HG02884 (cell line): ENCODE data around the gene MYG1.
"Not testable (repeated sequence)": the region's sequence is repeated elsewhere in the genome, so short reads cannot be mapped to it uniquely, and the experiment has no call there.

Experiments used
- ATAC-seq: cut with Tn5 transposase; IDR thresholded peaks from one replicate; pipeline ENCODE4 v1.9.1; 2021; ENCODE audit warnings: mild to moderate bottlenecking, moderate library complexity; ENCODE audit not compliant: unreplicated experiment

MYG1 gene

DNA sequence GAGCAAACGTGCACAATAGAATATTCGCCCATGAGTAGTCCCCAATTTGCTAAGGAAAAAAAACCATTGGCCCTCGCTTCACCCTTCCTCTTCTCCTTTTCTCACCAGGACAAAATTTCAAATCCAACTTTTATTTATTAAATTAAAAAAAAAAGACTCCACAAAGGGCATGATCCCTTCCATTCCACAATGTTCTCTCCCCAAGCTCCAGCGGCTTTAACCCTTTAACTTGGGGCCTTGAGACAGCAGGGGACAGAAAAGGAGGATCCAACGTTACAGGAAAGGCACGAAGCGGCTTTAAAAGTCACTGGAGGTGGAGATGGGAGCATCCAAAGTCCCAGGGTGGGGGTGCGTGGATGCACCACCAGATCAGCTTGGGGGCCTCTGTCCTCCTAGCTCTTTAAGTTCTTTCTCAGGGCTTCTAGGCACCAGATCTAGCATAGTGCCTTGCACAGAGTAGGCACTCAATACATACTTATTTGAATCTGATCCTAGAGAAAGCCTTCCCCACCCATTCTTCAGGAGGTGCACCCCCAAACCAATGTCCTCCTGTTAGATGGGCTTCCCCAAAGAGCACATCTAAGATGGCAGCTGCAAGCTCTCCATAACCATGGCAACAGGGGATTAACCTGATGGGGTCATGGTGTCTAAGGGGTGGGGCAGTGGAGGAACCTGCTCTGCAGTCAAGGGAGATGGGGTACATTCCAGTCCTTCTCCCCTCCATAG lies 27.1 kb downstream of the MYG1 start:
- ATAC-seq: no peak

DNA sequence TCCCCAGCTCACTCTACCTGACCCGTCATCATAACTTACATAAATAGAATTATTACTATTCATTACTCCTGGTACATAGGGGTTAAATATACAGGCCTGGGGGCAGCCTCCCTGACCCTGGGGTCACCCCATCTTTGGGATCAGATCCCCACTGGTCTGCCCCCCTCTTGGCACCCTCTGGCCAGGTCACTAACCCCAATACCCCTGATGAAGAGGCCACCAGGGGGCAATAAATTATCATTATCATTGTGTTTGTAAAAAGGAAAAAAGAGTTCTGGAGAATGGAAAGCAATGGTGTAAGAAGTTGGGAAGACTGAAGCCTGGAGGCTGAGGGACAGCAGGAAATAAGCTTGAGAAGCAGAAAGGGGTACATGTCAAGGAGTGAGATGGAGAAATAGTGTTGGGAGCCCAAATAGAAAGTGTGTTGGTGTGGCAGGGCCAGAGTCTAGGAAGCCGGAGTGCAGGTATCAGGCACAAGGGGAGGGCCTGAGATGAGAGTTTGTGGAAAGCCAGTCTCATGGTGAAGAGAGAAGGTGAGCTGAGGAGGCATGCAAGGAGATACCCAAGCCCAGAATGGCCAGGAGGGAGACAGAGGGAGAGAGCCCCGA lies 28.0 kb downstream of the MYG1 start:
- no peak for ATAC-seq

- no peak for ATAC-seq
Observed at GRCh38 chr12:53328043-53328435, 28.5 kb downstream of the MYG1 start.

- ATAC-seq: no peak
Observed at GRCh38 chr12:53330671-53331070, 31.2 kb downstream of the MYG1 start.

DNA sequence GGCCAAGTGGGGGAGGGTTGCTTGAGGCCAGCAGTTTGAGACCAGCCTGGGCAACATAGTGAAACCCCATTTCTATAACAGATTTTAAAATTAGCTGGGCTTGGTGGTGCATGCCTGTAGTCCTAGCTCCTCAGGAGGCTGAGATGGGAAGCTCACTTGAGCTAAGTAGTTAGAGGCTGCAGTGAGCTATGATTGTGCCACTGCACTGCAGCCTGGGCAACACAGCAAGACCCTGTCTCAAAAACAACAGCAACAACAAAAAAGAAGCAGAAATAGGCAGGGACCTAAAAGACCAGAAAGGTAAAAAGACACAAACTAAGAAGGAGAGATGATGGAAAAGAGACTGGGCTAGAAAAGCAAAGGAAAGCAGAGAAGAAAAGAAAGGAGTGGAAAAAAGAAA lies 32.8 kb downstream of the MYG1 start:
- not testable (repeated sequence) for ATAC-seq

DNA sequence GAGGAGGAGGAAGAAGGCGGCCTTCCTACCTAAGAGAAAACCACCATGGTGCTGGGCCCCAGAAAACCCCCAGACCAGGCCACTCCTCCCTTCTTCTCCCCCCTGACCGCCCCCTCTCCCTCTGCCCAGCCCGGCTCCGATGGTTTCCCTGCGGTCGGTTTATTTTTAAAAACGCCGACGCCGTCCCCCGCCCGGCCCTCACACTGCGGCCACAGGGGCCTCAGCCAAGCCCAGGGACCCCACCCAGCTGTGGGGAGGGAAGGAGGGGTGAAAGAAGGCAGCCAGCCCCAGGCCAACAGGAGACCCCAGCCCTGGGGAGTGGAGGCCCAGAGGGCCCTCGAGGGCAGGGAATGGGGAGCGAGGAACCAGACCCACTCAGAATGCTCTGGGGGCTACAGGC lies 33.2 kb downstream of the MYG1 start:
- ATAC-seq: no peak

GRCh38 chr12:53333289-53333688 lies 33.8 kb downstream of the MYG1 start:
- no peak for ATAC-seq

- no peak for ATAC-seq
Observed at GRCh38 chr12:53333845-53334244, 34.4 kb downstream of the MYG1 start.

DNA sequence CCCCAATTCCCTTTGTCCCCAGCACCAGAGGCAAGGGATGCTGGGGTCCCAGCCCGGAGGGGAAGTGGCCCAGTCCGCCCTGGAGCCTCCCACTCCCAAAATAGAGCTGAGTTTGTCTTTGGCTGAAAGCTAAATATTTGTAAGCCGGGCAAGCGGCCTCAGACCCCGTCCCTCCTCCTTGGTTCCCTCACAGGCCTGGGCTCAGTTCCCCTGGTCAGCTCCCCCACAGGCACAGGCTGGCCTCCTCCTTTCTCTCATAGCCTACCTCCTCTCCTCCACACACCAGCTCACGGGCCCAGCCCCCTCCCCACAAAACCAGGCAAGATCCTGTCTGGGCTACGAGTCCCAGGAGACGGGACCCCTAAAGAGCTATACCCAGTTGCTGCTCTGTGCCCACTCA lies 35.3 kb downstream of the MYG1 start:
- ATAC-seq: no peak

DNA sequence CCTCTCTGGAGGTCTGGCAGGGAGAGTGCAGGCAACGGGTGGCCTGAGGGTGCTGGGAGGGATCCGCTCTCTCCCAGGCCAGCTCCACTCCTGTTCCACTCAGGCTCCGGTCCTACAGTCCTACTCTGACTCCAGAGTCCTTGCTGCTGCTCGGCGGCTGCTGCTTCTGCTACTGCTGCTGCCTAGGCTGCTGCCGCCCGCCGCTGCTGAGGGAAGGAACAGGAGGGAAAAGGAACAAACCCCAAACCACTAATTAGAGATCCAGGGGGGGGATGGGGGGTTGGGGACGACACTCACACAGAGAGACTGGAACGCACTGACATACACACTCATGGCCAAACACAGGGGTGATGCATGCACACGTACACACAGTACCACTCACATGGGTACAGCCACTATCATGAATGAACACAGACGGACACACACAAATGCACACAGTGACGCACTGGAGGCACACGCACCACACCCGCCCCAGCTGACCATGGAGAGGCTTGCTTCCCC lies 36.7 kb downstream of the MYG1 start, which contains the start of gene SP7:
Gene SP7, minus strand, starts transcription at position 174 of the 501 bp plus-strand sequence. CDS start 708 bp downstream, outside the sequence.
- no peak for ATAC-seq

DNA sequence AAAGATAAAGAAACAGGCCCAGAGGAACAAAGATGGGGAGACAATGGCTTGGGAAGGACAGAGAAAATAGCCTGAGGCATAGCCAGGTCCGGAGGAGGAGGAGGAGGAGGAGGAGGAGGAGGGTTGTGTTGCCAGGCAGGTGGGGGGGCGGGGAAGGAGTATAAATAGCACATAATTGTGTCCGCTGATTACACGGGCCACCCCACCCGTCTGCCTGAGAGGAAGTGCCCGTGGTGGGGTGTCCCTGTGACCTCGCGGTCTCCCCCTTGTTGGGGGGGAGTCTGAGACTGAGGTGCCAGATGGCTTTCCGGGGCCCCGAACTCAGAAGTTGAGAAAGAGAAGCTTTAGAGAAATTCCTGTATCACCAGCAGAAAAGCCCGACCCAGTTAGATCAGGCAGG lies 38.5 kb downstream of the MYG1 start:
- no peak for ATAC-seq

DNA sequence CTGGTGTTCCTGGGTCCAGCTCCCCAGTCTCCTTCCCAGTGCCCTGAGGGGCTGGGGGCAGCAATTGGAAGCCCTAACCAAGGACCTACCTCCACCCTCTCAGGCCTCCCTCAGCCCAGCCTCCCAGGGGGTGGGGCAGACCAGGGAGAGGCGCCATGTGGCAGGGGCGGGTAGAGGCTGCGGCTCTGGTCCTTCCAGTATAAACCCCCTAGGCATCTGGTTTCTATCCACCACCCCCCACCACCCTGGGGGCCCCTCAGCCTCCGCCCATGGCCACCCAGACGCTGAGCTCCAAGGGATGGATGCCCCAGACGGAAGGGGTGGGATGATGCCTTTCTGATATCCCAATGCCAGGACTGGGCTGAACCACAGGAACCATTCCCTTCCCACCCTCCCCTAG lies 39.4 kb downstream of the MYG1 start:
- ATAC-seq: no peak

- ATAC-seq: no peak
Observed at GRCh38 chr12:53340398-53340797, 40.9 kb downstream of the MYG1 start.

GRCh38 chr12:53343449-53343848 lies 44.0 kb downstream of the MYG1 start:
- no peak for ATAC-seq

GRCh38 chr12:53343969-53344368 lies 44.5 kb downstream of the MYG1 start:
- ATAC-seq: no peak

- ATAC-seq: no peak
Observed at GRCh38 chr12:53344487-53344823, 45.0 kb downstream of the MYG1 start.

DNA sequence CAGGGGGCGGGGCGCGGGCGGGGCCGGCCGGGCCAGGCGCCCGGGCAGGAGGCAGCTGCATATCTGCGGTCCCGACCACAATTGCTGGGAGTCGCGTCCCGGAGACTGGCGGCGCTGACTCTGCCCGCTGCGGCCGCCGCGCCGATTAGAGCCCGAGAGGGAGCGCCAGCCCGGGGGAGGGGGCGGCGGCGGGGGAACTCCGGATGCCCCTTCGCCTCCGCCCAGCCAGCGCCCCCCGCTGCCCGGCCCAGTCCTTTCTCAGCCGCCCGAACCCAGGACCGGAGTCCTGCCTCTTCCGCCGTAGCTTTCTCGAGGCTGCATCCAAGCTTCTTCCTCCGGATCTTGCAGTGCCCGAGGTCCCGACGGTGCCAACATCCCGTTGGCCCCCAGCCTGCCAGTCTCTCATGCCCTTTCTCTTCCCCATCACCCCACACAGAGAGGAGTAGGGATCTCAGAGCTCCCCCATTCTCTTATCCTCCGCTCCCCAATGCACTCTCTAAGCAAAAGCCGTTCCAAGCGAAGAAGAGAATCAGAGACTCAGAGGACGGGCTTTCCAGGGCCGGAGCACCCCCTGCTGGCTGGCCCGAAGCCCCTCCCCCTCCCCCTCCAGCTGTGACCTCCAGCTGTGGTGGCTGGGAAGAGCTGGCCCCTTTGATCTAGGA lies 45.5 kb downstream of the MYG1 start:
- peak; percentile 50 for ATAC-seq

GRCh38 chr12:53345486-53346188 lies 46.1 kb downstream of the MYG1 start:
- no peak for ATAC-seq

DNA sequence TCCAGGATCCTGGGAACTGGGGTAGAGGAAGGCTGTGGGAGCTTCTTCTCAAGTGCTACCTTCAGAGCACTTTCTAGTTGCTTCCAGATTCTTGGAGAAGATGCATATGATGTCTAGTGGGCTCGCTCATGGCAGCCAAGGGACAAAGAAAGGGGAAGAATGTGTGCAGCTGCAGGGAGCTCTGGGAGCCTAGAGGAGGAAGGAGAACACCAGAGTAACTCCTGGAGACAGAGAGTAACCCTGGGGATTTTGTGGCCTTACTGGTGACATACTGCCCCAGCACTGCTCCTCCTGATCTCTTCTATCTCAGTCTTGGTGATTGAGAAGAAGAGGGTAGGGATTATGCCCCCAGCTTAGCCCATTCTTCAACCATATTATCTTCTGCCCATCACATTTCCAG lies 47.0 kb downstream of the MYG1 start:
- no peak for ATAC-seq

DNA sequence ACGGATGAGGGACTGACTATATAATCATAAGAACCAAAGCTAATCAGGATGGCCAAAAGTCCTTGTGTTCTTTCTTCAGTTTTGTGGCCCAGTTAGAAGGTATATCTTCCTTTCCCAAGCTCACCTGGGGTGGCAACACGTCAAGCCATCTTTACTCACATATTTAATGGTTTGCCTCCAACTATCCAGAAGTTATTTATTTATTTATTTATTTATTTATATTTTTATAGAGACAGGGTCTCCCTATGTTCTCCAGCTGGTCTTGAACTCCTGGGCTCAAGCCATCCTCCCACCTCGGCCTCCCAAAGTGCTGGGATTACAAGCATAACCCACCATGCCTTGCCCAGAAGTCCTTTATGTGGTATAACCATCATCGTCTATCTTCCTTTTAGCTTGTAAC lies 48.4 kb downstream of the MYG1 start:
- ATAC-seq: no peak
